ENCODE data around the gene LRRC3C.
A peak's percentile ranks its signal among the peaks of the same experiment; 100 is the strongest.

The LRRC3C gene

GRCh38 chr17:39923230-39923629 lies 4.3 kb upstream of the LRRC3C start:
- Histone ChIP-seq H3K27me3 (no peaks in the 10 kb centered on the region), H3K9me3 (no peaks in the 10 kb centered on the region), H3K4me3 (ENCODE audit: low read depth, low read length) (no peak overlapping the region), H3K36me3 (peaks cover 18% of the 10 kb centered on the region), H3K4me1 (peaks cover 20% of the 10 kb centered on the region)
- TF ChIP-seq, protein P1, sequence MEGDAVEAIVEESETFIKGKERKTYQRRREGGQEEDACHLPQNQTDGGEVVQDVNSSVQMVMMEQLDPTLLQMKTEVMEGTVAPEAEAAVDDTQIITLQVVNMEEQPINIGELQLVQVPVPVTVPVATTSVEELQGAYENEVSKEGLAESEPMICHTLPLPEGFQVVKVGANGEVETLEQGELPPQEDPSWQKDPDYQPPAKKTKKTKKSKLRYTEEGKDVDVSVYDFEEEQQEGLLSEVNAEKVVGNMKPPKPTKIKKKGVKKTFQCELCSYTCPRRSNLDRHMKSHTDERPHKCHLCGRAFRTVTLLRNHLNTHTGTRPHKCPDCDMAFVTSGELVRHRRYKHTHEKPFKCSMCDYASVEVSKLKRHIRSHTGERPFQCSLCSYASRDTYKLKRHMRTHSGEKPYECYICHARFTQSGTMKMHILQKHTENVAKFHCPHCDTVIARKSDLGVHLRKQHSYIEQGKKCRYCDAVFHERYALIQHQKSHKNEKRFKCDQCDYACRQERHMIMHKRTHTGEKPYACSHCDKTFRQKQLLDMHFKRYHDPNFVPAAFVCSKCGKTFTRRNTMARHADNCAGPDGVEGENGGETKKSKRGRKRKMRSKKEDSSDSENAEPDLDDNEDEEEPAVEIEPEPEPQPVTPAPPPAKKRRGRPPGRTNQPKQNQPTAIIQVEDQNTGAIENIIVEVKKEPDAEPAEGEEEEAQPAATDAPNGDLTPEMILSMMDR (IDR thresholded peaks at IDR 0.05; ENCODE audit: low read depth, low read length) = no peak
- DNase-seq = no peak

GRCh38 chr17:39923836-39924690 lies 3.5 kb upstream of the LRRC3C start:
- Histone ChIP-seq H3K27me3 (no peaks in the 10 kb centered on the region), H3K36me3 (peaks cover 18% of the 10 kb centered on the region), H3K4me3 (ENCODE audit: low read depth, low read length) (no peak overlapping the region), H3K4me1 (peaks cover 20% of the 10 kb centered on the region), H3K9me3 (no peaks in the 10 kb centered on the region)
- peak; percentile 36 for DNase-seq
- TF ChIP-seq, protein P1 (IDR thresholded peaks at IDR 0.05; ENCODE audit: low read depth, low read length) = peak; percentile 27; the same call in 1 of the 2 replicates

DNA sequence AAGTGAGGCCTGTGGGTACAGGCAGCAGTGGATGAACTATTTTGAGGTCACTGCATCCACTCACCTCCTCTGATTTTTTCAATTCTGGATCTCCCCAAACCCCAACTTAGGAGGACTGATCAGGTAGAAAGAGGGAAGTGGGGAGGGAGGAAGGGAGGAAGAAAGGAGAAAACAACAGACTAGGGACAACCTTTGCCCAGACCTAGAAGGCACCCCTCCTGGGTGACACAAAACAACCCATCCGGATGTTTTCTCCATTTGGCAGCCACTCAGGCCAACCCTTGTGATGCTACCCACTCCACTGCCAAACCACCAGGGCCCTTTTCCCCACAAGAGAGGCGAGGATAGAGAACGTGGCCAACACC lies 2.9 kb upstream of the LRRC3C start:
- no peaks in the 10 kb centered on the region for H3K27me3 ChIP-seq
- TF ChIP-seq, protein P1 (IDR thresholded peaks at IDR 0.05; ENCODE audit: low read depth, low read length) = no peak
- H3K4me1 ChIP-seq = peaks cover 20% of the 10 kb centered on the region
- DNase-seq = no peak
- peaks cover 18% of the 10 kb centered on the region for H3K36me3 ChIP-seq
- no peaks in the 10 kb centered on the region for H3K9me3 ChIP-seq
- no peak overlapping the region for H3K4me3 ChIP-seq (ENCODE audit: low read depth, low read length)

DNA sequence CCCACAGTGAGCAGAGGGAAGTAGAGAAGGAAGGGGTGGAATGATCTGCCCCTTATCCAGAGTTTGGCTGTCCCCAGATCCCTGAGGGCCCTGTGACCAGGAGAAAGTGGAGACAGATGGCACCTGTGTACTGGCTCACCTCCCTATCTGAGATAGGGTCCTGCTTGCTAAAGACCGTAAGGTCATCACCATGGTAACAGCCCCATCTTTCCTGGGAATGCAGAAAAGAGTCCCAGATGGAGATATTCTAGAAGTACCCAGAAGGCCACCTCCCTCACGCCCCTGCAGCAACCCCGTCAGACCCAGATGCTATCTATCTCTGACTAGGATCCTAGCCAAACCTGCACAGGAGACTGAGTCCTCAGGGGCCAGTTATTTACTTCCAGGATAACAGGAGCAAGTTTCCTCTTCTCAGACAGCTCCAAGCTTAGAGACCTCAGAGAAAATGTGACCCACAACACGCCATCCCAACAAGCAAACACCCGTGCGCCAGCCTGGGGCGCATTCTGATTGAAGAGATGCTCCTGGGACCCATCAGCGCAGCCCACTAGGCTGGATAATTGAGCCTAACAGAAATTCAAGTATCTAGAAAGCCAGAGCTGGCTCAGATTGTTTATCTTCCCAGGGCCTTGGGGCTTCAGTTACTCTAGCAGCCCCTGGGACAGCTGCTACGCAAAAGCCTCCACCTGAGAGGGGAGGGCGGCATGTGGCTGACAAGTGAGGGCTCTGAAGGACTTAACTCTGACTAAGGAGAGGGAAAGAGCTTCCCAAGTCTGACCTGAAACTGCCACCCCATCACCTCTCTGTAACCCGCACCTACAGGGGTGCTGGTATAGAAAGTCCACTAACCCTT lies 2.0 kb upstream of the LRRC3C start:
- TF ChIP-seq, protein P1 (IDR thresholded peaks at IDR 0.05; ENCODE audit: low read depth, low read length) = no peak
- Histone ChIP-seq H3K4me3 (ENCODE audit: low read depth, low read length) (peak overlapping the region; percentile 7; the same call in 1 of the 2 replicates), H3K27me3 (no peaks in the 10 kb centered on the region), H3K9me3 (no peaks in the 10 kb centered on the region), H3K36me3 (peaks cover 18% of the 10 kb centered on the region), H3K4me1 (peaks cover 20% of the 10 kb centered on the region)
- DNase-seq = peak; percentile 51

DNA sequence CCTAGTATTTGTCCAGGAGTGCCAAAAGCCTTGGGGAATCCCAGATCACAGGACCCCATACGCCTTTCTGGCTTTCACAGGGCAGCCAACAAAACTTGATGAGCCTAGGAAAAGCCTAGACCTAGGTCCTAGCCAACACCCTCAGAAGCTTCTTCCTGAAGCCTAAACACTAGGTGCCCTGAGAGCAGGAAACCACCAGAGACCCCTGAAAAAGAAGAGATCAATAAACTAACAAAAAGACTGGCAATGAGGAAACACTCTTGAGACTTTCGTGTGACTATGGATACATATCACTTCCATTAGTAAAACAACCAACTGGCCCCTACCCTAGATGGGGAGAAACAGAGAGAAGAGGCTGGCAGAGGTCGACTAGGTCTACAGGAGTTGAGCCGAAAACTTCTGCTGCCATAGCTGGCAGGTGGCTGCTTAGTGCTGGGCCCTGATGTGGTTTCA lies 1.4 kb upstream of the LRRC3C start:
- no peaks in the 10 kb centered on the region for H3K9me3 ChIP-seq
- DNase-seq = no peak
- peak overlapping the region; percentile 78 for H3K4me3 ChIP-seq (ENCODE audit: low read depth, low read length)
- no peaks in the 10 kb centered on the region for H3K27me3 ChIP-seq
- H3K36me3 ChIP-seq = peaks cover 18% of the 10 kb centered on the region
- H3K4me1 ChIP-seq = peaks cover 20% of the 10 kb centered on the region
- TF ChIP-seq, protein P1 (IDR thresholded peaks at IDR 0.05; ENCODE audit: low read depth, low read length) = no peak
